Limb (tissue), 2 donors: Measurements from ENCODE around the gene SORCS2.

Experiments used
- DNase-seq, 2 donors: peaks; one replicate each; pipeline ENCODE4 v3.0.0-alpha.2; 2016; ENCODE audit errors: extremely low spot score in 2 of 2

SORCS2 gene

GRCh38 chr4:7658341-7659204 is 466.2 kb downstream of the SORCS2 start:
- DNase-seq, result no peak

GRCh38 chr4:7659429-7660175 is 467.3 kb downstream of the SORCS2 start:
- DNase-seq, result no peak

DNA sequence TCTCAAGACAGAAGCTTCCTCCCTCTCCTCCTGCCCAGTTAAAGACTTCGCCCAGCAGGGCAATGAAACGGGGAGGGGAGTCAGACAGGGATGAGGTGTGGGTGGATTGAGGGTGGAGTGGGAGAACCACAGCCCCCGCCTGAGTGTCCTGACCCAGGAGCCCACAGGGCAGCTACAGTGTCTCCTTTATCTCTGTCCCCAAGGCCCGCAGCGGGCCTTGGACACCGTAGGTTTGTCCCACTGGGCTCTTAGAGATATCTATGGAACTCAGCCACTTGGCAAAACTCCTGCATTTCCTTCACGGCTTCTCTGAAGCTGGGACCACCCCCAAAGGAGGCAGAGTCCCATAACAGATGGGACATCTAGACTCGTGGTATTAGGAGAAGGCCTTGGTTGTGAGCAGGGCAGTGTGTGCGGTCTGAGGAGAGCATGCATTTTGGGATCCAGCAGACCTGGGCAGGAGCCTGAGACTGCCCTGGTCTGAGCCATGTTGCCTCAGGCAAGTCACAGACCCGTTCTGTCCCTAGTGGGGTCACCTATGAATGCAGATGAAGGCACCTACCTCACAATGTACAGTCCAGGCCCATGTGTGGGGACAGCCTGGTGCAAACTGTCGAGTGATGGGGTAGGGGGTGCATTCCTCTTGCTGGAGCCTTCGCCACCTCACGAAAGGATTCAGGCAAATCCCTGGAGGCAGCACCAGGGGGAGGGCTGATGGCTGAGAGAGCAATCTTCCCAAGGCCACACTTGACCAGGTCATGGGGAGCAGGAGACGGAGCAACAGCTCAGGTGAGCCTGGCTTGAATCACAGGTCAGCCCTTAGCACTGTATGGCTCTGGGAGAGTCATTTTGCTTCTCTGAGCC is 468.1 kb downstream of the SORCS2 start:
- no peak for DNase-seq

- DNase-seq, result no peak
These were observed 468.9 kb downstream of the SORCS2 start for GRCh38 chr4:7661066-7661748.

DNA sequence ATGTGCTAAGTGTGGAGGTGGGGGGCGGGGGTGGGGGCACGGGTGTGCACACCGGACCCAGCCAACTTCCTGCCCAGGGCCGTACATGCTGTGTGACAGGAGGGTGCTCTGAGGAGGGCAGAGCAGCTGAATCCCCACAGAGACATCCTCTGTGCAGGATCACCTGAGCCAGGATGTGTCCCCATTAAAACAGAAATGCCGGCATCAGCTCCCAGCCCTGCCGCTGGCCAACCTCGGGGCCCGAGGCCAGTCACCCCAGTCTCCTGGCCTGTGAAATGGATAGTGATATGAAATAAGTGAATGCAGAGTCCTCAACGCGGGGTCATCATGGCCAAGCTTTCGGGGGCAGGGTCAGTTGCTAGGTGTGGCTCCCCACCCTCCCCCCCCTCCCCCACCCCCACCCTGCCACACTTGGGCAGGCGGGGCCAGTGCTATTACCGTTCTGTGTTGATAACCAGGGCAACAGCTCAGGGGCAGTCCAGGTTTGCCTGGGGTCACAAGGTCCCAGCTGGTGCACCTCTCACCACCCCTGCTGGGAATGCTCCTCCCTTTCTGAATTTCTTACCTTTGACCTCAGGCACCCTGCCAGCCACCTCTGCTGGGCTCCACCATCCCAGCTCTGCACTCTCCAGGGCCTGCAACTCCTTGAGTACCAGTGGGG is 469.6 kb downstream of the SORCS2 start:
- DNase-seq, result no peak

DNA sequence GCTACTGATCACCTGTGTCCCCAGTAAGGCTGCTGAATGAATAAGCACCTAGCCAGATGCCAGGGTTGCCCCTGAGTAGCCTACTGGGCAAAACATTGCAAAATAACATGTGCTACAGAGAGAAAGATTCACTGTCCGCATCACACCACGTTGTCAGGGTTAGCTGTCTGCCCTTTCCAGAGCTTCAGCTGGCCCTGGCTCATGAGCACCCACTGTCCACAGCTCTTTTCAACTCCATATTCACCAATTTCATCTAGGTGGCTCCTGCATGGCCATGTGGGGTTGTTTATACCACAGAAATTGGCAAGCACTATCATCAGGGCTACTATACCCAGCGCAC is 470.1 kb downstream of the SORCS2 start:
- DNase-seq, result no peak

DNA sequence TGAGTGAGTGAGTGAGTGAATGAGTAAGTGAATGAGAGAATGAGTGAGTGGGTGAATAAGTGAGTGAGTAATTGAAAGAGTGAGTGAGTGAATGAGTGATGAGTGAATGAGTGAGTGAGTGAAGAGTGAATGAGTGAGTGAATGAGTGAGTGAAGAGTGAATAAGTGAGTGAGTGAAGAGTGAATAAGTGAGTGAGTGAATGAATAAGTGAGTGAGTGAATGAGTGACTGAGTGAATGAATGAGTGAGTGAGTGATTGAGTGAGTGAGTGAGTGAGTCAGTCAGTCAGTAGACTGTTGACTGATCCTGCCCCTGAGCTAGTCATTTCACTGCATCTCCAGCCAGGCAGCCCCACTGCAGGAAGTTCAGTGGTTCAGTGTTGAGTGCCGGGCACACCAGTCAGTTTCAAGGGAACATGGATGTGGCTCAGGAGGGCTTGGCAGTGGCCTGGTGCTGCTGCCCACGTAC is 470.8 kb downstream of the SORCS2 start:
- DNase-seq, result no peak

DNA sequence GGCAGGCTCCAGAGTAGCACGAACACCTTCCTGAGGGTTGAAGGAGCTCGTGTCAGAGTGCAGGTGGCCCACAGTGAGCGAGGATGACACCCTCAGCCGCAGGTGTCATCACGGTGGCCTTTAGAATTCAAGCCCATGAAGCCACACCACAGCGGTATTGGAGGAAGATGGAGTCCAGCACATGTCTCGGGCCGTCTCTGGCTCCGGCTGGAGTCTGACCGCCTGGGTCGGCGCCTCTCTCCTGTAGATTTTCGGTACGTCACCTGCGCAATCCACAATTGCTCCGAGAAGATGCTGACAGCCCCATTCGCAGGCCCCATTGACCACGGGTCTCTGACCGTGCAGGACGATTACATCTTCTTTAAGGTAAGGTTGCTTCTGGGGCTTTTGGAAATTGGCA is 471.8 kb downstream of the SORCS2 start:
- DNase-seq, result no peak

GRCh38 chr4:7665321-7665720 is 473.0 kb downstream of the SORCS2 start:
- no peak for DNase-seq

DNA sequence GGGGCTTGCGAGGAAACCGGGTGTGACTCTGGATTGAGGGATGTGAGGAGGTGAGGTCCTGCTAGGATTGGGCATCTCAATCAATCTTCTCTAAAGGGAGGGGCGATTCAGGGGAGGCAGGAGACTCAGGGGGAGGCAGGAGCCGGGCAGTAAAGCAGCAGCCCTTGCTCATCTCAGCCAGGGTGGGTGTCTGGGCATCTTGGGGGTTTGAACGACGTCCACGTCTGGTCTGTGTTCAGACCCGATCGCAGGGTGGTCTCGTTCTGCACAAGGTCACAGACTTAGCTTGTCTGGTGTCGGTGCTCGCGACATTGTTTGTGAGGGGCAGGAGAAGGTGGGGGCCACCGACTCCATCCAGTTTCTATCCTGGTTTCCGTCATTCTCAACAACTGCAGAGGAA is 473.7 kb downstream of the SORCS2 start:
- DNase-seq, result no peak

GRCh38 chr4:7666744-7667143 is 474.4 kb downstream of the SORCS2 start:
- DNase-seq, result no peak

DNA sequence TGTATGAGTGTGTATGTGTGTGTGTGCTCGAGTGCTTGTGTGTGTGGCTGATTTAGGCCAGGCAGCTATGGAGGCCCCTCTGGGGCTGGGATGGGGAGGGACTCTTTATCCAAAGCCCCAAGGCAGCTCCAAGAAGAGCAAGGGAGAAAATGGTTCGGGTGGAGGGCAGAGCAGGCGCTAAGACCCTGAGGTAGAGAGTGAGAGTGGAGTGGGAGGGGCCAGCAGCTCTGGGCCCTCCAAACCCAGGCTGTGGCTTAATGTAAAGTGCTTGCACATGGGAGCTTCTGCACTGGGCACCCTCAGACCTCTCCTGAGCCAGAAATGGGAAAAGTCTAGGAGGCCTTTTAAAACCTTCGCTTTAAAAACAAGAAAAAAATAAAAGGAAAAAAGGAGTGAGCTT is 475.9 kb downstream of the SORCS2 start:
- no peak for DNase-seq

DNA sequence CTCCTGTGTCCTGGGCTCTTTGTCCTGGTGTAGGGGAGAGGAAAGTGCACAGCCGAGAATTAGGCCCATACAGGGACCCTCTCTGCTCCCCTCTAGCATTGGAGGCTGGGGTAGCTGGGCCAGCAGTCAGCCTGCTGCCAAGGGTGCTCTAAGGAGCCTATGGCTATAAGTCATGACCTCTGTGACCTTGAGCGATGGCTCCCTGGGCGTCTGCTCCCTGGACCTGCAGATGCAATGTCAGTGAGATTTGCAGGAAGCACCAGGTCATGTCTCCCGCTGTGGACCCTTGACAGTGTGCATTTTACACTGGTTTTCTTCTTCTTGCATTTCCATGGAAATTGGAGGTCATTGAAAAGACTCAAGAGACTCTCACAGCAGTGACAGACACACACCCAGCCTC is 476.5 kb downstream of the SORCS2 start:
- DNase-seq, result no peak

GRCh38 chr4:7672601-7673000 is 480.3 kb downstream of the SORCS2 start:
- DNase-seq, result no peak

GRCh38 chr4:7673121-7673520 is 480.8 kb downstream of the SORCS2 start:
- no peak for DNase-seq

- no peak for DNase-seq
These were observed 482.4 kb downstream of the SORCS2 start for GRCh38 chr4:7674706-7675105.

- no peak for DNase-seq
These were observed 482.8 kb downstream of the SORCS2 start for GRCh38 chr4:7675136-7675535.

GRCh38 chr4:7675612-7676320 is 483.4 kb downstream of the SORCS2 start:
- DNase-seq, result no peak

- DNase-seq, result peak in 1 of 2 donors; percentile 7
These were observed 484.1 kb downstream of the SORCS2 start for GRCh38 chr4:7676398-7676922.

GRCh38 chr4:7677086-7677485 is 484.7 kb downstream of the SORCS2 start:
- no peak for DNase-seq
